Effector CD8-positive, alpha-beta T cell (primary cell): ENCODE data around the gene CCDC192.

Source experiments
- DNase-seq: peaks from one replicate; lab custom pipeline; 2025; lab: John Stamatoyannopoulos, UW

The CCDC192 gene

GRCh38 chr5:127810707-127811490 is 107.7 kb downstream of the CCDC192 start:
- DNase-seq = no peak

GRCh38 chr5:127812570-127812969 is 109.4 kb downstream of the CCDC192 start:
- DNase-seq = no peak

GRCh38 chr5:127813633-127814587 is 110.7 kb downstream of the CCDC192 start:
- DNase-seq = no peak

- DNase-seq = no peak
Measured at GRCh38 chr5:127814588-127814973, 111.4 kb downstream of the CCDC192 start.

- no peak for DNase-seq
Measured at GRCh38 chr5:127820910-127821553, 117.8 kb downstream of the CCDC192 start.

GRCh38 chr5:127821896-127822295 is 118.7 kb downstream of the CCDC192 start:
- no peak for DNase-seq

GRCh38 chr5:127824126-127824525 is 120.9 kb downstream of the CCDC192 start:
- no peak for DNase-seq

GRCh38 chr5:127826011-127826410 is 122.8 kb downstream of the CCDC192 start:
- no peak for DNase-seq

- DNase-seq = no peak
Measured at GRCh38 chr5:127827451-127827850, 124.3 kb downstream of the CCDC192 start.

GRCh38 chr5:127830157-127830556 is 127.0 kb downstream of the CCDC192 start:
- no peak for DNase-seq

- no peak for DNase-seq
Measured at GRCh38 chr5:127830829-127831598, 127.8 kb downstream of the CCDC192 start.

GRCh38 chr5:127832067-127832466 is 128.9 kb downstream of the CCDC192 start:
- no peak for DNase-seq

- DNase-seq = no peak
Measured at GRCh38 chr5:127834094-127834531, 130.9 kb downstream of the CCDC192 start.

GRCh38 chr5:127834554-127834953 is 131.4 kb downstream of the CCDC192 start:
- no peak for DNase-seq

- DNase-seq = no peak
Measured at GRCh38 chr5:127838661-127839060, 135.5 kb downstream of the CCDC192 start.

GRCh38 chr5:127839072-127839471 is 135.9 kb downstream of the CCDC192 start:
- no peak for DNase-seq

GRCh38 chr5:127839496-127840197 is 136.5 kb downstream of the CCDC192 start:
- no peak for DNase-seq

GRCh38 chr5:127840198-127840524 is 137.0 kb downstream of the CCDC192 start:
- DNase-seq = no peak

- DNase-seq = no peak
Measured at GRCh38 chr5:127840809-127841208, 137.6 kb downstream of the CCDC192 start.

GRCh38 chr5:127844581-127845021 is 141.4 kb downstream of the CCDC192 start:
- no peak for DNase-seq

- no peak for DNase-seq
Measured at GRCh38 chr5:127846884-127847283, 143.7 kb downstream of the CCDC192 start.
